Endothelial cell of umbilical vein (primary cell): ENCODE measurements around the gene PDZD4. TPM values are rescaled to one million over a fixed set of nuclear protein-coding genes. Genes with fewer than 3 reads are reported as not detected.
A peak's percentile ranks its signal among the peaks of the same experiment; 100 is the strongest.

ENCODE experiments used
- BruUV-seq: library from RNA; stranded (reverse); fragments of 400-500 nt; replicated peaks from 2 replicates; lab custom pipeline; 2021; lab: Mats Ljungman, UMichigan
- CTCF ChIA-PET: fragments of 300-600, 350-600 bp; sonication (Branson Sonifier 250); formaldehyde crosslinking; loops from one replicate; lab custom pipeline; 2021; ENCODE audit warnings: antibody characterized with exemption, inconsistent platforms; lab: Charles Lee
- POLR2A ChIA-PET: fragments of 300-600, 350-600 bp; sonication (Branson Sonifier 250); formaldehyde crosslinking; loops from one replicate; lab custom pipeline; 2021; ENCODE audit warnings: antibody characterized with exemption, inconsistent platforms; lab: Charles Lee
- DNase-seq: peaks from one replicate; pipeline ENCODE4 v3.0.0-alpha.2; 2011; ENCODE audit warnings: low read depth, low spot score
- FAIRE-seq: peaks from 2 replicates; lab custom pipeline; 2011; peaks lifted over from hg19 to GRCh38; lab: Jason Lieb, UNC
- H2AFZ ChIP-seq: 2 replicates; pipeline ENCODE4 v1.6.0; 2012; ENCODE audit warnings: low read depth, low read length, control low read depth, inconsistent platforms
- H3K27ac ChIP-seq: 2 replicates; pipeline ENCODE4 v1.5.1; 2011; ENCODE audit warnings: low read depth, mild to moderate bottlenecking, control low read depth, low read length, moderate library complexity; ENCODE audit not compliant: insufficient read depth
- H3K27me3 ChIP-seq, 2 experiments: 2 replicates each; pipeline versions ENCODE4 v1.6.0 to v1.6.1; 2011; ENCODE audit warnings: low read length in 2 of 2, mixed read lengths in 1 of 2; ENCODE audit not compliant: control insufficient read depth in 2 of 2, insufficient read depth in 2 of 2
- H3K36me3 ChIP-seq, 2 experiments: 2 replicates in 1 of 2; 3 replicates in 1 of 2; pipeline ENCODE4 v1.5.1; 2011; ENCODE audit warnings: low read length in 2 of 2, mild to moderate bottlenecking in 1 of 2, moderate library complexity in 1 of 2; ENCODE audit not compliant: control insufficient read depth in 2 of 2, insufficient read depth in 2 of 2; ENCODE audit errors: extremely low read depth in 1 of 2
- H3K4me1 ChIP-seq: 3 replicates; pipeline ENCODE4 v1.5.1; 2011; ENCODE audit warnings: mild to moderate bottlenecking, low read length; ENCODE audit not compliant: control insufficient read depth, insufficient read depth; ENCODE audit errors: extremely low read depth
- H3K4me2 ChIP-seq: 2 replicates; pipeline ENCODE4 v1.6.1; 2011; ENCODE audit warnings: low read length, control low read depth, mixed read lengths; ENCODE audit not compliant: insufficient read depth
- H3K4me3 ChIP-seq, 3 experiments: fragments of 200-600 bp in 1 of 3; sonication (generic), shearing (Covaris generic) in 1 of 3; replicated peaks in 1 of 3; 2 replicates each; pipeline ENCODE4 v1.5.1; 2011 to 2016; ENCODE audit warnings: control low read depth in 3 of 3, low read length in 3 of 3, mild to moderate bottlenecking in 2 of 3, inconsistent platforms in 1 of 3, low read depth in 1 of 3, moderate library complexity in 1 of 3; ENCODE audit not compliant: insufficient read depth in 1 of 3
- H3K79me2 ChIP-seq: 2 replicates; pipeline ENCODE4 v1.6.0; 2012; ENCODE audit warnings: low read length, inconsistent platforms; ENCODE audit not compliant: control insufficient read depth, insufficient read depth
- H3K9ac ChIP-seq: replicated peaks from 2 replicates; pipeline ENCODE3; 2011; ENCODE audit warnings: low read length, control low read depth; ENCODE audit not compliant: insufficient read depth; ENCODE audit errors: extremely low read depth
- H3K9me1 ChIP-seq: replicated peaks from 3 replicates; pipeline ENCODE4 v1.6.0; 2011; ENCODE audit warnings: mild to moderate bottlenecking, low read length; ENCODE audit not compliant: control insufficient read depth, insufficient read depth; ENCODE audit errors: extremely low read depth
- H3K9me3 ChIP-seq: replicated peaks from 2 replicates; pipeline ENCODE4 v1.5.1; 2012; ENCODE audit warnings: low read length, inconsistent platforms; ENCODE audit not compliant: control insufficient read depth, insufficient read depth
- H4K20me1 ChIP-seq: replicated peaks from 2 replicates; pipeline ENCODE3; 2011; ENCODE audit warnings: mild to moderate bottlenecking, low read length; ENCODE audit not compliant: control insufficient read depth, insufficient read depth; ENCODE audit errors: extremely low read depth
- CTCF ChIP-seq, 2 donors: IDR thresholded peaks; 1 replicate in 1 of 2; 2 replicates in 1 of 2; pipeline ENCODE4 v1.5.1; 2011; ENCODE audit warnings: low read length in 2 of 2, mild to moderate bottlenecking in 2 of 2, moderate library complexity in 2 of 2, control low read depth in 1 of 2, inconsistent platforms in 1 of 2, low read depth in 1 of 2; ENCODE audit not compliant: insufficient read depth in 1 of 2; ENCODE audit errors: extremely low read depth in 1 of 2
- EZH2 ChIP-seq: IDR thresholded peaks from 2 replicates; pipeline ENCODE4 v1.6.1; 2012; ENCODE audit warnings: borderline replicate concordance, low read depth, mild to moderate bottlenecking, moderate library complexity, low read length, inconsistent platforms; ENCODE audit not compliant: severe bottlenecking
- FOS ChIP-seq: IDR thresholded peaks from 2 replicates; pipeline ENCODE4 v1.6.1; 2011; ENCODE audit warnings: mild to moderate bottlenecking, low read length, moderate library complexity, borderline replicate concordance; ENCODE audit not compliant: insufficient read depth
- GATA2 ChIP-seq: IDR thresholded peaks from 2 replicates; pipeline ENCODE4 v1.7.0; 2011; ENCODE audit warnings: low read depth, mild to moderate bottlenecking, moderate library complexity, mixed read lengths, low read length; ENCODE audit not compliant: insufficient read length, insufficient read depth
- JUN ChIP-seq: IDR thresholded peaks from 2 replicates; pipeline ENCODE4 v1.6.1; 2011; ENCODE audit warnings: borderline replicate concordance, low read depth; ENCODE audit not compliant: insufficient read length, insufficient read depth
- MAX ChIP-seq: IDR thresholded peaks from 2 replicates; pipeline ENCODE4 v1.6.1; 2011; ENCODE audit not compliant: insufficient read depth, insufficient read length
- MYC ChIP-seq: IDR thresholded peaks from one replicate; pipeline ENCODE4 v1.6.1; 2011; ENCODE audit warnings: mild to moderate bottlenecking, low read depth, low read length
- POLR2A ChIP-seq: IDR thresholded peaks from 2 replicates; pipeline ENCODE4 v1.6.1; 2012; ENCODE audit warnings: low read depth, mild to moderate bottlenecking, control low read depth, low read length
- POLR2AphosphoS5 ChIP-seq: IDR thresholded peaks from 2 replicates; pipeline ENCODE4 v1.6.1; 2012; ENCODE audit warnings: low read depth, mild to moderate bottlenecking, control low read depth, low read length, moderate library complexity; ENCODE audit not compliant: insufficient read depth
- dilution Hi-C: fragments of 300-500 bp; cut with MboI; formaldehyde crosslinking; loops from one replicate; pipeline ENCODE4 v1.15.0; 2019; ENCODE audit warnings: low sequenced_read_pairs; ENCODE audit not compliant: extremely low pct_ligation_motif_present
- intact Hi-C: fragments of 100-400 bp; cut with micrococcal nuclease; formaldehyde crosslinking; loops from one replicate; pipeline ENCODE4 v1.10.0; 2022
- polyA plus RNA-seq, 4 experiments: library from polyadenylated mRNA; depleted of rRNA in 3 of 4; stranded (reverse) in 3 of 4; unstranded in 1 of 4; fragments of >200 nt; gene quantifications; 2 replicates each; pipeline versions ENCODE4 v1.2.1 to v1.2.3, GENCODE V29; 2011 to 2012; ENCODE audit warnings: missing spikeins in 1 of 4
- total RNA-seq: library from RNA; stranded (reverse); gene quantifications from 2 replicates; pipeline ENCODE4 v1.2.3, GENCODE V29; 2021

Gene PDZD4
- total and polyA plus RNA-seq, 2 donors (not counting 3 experiments of a cell fraction or from before 2014, with no cell fraction given) = 0.07 to 0.09 TPM

- intact Hi-C loops (loop anchor here (10.0 kb wide), 1 partner anchor 81 kb away; the partner anchor contains the start of genes IDH3G and SSR4), dilution Hi-C loops (no loop called here)
- Histone ChIP-seq H3K79me2 (no peaks in the 10 kb centered on the region), H3K27me3 (peaks cover 3 to 5% of the 10 kb centered on the region in 2 experiments), H4K20me1 (no peaks in the 10 kb centered on the region), H3K9me1 (no peaks in the 10 kb centered on the region), H3K4me2 (no peak overlapping the region), H3K9me3 (no peaks in the 10 kb centered on the region), H2AFZ (no peak overlapping the region), H3K9ac (no peak overlapping the region), H3K4me3 (no peak overlapping the region), H3K36me3 (no peaks in the 10 kb centered on the region), H3K4me1 (no peaks in the 10 kb centered on the region), H3K27ac (no peak overlapping the region)
- peak; percentile 40 for FAIRE-seq
- TF ChIP-seq MYC = no peak
- no peak for TF ChIP-seq CTCF (IDR thresholded peaks at IDR 0.05; ENCODE audit: extremely low read depth in 1 of 2, insufficient read depth in 1 of 2, low read depth in 1 of 2, low read length in 2 of 2)
- no peak for TF ChIP-seq JUN
- no peak for TF ChIP-seq GATA2
- TF ChIP-seq MAX = no peak
- no peak for TF ChIP-seq FOS
- TF ChIP-seq POLR2AphosphoS5 = no peak
- TF ChIP-seq POLR2A = no peak
- no peak for TF ChIP-seq EZH2
- ChIA-PET CTCF (no interaction called here), POLR2A (interaction anchor here (0.7 kb wide), 1 partner anchor 25 kb away, joined by 15 read pairs; no protein-coding TSS in a partner anchor)
- no TSS peak for BruUV-seq
- DNase-seq = peak; percentile 39
These were observed 45.2 kb upstream of the PDZD4 start for GRCh38 chrX:153875391-153876111.
